HG03025 (cell line): ENCODE results near the gene ZFP1.

Experiments used
- ATAC-seq: cut with Tn5 transposase; IDR thresholded peaks from one replicate; pipeline ENCODE4 v1.9.1; 2021; ENCODE audit warnings: mild to moderate bottlenecking, moderate library complexity; ENCODE audit not compliant: unreplicated experiment, low FRiP score

ZFP1 gene

DNA sequence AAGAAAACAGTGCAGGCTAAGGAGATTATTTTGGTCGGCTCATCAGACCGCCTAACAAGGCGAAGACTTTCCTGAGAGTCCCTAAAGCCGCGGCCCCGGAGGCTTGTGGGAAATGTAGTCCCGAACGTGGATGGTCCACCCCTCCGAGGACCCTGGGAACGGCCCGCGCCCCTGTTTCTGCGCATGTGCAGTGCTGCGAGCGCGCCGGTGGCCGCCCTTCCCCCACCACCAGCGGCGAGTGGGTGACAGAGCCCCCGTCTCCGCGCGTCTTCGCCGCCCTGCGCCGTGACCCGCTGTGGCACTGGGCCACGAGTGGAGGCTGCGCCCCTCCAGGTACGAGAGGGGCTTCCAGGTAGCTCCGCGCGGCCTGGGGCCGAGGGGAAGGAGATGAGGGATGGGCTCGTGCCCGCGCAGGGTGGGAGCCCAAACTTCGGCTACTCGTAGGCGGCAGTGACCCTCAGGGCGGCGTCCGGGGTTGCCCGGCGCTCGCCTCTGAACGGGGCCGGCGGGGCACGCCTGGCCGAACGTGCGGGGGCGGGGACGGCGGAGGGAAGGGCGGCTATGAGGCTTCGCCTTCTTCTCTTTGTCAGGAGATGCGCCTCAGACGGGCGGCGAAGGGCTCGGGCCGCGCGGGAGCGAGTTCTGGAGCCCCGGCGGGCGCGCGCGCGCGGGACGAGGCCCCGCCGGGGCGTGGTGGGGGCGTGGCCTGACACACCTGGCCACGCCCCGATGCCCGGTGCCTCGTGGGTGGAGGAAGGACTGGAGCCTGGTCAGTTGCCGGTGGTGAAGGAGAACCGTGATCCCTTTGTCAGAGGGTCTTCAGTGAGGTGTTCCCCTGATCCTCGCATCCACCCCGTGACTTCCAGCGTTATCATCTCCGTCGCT lies at the start of gene ZFP1:
Gene ZFP1 (plus strand): TSS at position 214 of the 885 bp plus-strand sequence. CDS start 4,428 bp downstream, outside the sequence.
- peak; percentile 80 for ATAC-seq

DNA sequence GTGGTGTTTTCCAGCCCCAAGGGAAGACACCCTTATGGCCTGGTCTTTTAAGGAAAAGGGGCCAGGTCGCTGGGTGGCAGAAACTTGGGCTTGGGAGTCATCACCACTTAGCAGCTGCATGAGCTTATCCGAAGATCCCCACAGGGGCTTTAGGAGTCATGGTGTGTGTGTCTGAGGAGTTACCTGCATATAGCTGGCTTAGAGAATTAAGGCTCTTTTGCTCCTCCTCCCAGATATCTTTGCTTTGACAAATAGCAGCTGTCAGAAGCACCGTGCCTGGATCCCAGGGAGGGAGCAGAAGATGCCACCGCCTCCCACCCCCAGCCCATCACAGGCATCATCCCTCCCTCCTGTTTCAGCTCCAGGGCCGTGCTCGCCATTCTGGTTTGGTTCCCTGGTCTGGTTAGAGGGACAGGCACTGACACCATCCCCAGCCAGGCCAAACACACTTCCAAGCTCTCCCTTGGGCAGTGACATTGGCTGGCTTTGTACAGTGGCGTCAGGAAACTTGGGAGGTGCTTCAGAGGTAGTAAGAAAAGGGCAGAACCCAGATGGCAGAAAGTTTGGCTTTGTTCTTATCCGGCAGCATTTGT lies 49.2 kb upstream of the ZFP1 start:
- no peak for ATAC-seq

DNA sequence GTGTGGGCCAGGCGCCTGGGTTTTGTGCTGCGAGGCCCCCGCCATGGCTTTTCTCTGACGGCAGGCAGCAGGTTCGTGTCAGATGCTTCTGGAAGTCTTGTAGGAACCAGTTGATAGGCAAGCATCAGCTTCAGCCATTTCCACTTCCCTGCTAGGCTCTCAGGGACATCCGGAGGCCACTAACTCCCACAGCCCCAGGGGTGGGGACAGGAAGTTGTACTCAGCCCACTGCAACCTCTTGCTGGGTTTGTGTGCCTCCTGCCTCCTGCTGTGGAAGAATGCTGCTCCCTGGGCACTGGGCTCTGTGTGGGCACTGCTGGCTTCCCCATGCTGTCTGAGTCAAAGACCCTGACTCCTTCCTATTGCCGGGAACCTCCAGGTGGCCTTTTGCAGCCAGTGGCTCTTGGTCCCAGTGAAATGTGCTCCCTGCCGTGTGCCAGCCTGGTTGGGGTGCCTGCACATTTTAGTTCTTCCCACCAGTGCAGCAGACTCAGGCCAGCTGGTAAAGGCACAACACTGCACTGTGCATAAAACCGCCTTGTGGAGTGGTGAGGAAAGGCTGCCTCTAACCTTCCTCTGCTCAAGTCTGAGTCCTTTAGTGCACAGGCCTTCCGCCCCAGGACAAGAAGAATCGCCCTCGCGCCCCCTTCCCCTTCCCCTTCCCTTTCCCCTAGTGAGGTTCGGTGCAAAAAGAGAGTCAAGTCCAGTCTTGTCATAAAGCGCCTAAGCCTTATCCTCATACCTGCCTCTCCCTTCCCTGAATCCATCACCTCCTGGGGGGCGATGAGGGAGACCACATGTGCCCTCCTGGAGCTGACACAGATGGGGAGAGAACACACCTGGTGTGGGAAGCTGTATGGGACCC lies 48.4 kb upstream of the ZFP1 start:
- no peak for ATAC-seq

DNA sequence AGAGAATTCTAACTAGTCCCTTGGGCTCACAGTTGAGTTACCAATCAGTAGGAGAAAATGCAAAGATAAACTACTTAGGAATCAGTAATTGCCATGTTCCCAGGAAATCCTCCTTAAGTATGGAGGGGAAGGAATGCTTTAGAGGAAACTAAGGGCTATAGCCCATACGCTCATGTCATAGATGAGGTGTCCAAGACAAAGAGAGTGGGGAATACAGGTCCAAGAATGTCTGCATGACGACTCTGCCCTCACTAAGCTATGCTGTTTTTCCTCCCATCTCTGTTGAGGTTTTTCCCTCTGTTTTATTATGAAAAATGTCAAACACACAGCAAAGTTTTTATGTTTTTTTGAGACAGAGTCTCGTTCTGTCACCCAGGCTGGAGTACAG lies 47.7 kb upstream of the ZFP1 start:
- no peak for ATAC-seq

DNA sequence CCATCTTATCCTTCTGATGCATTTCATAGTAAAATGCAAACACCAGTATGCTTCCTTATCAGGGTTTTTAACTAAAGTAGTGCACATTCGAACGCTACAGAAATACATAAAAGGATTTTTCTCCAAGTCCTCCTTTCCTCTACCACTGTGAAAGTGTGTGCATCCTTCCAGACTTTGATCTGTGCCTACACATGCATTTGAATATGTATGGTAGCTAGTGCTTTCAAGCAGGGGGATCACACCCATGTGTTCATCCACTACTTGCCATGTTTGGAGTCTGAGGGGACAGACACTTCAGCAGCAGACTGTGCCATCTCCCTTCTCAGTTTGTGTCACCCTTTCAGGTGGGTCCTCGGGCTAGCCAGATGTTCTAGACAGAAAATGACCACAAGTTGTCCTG lies 46.7 kb upstream of the ZFP1 start:
- ATAC-seq: no peak

DNA sequence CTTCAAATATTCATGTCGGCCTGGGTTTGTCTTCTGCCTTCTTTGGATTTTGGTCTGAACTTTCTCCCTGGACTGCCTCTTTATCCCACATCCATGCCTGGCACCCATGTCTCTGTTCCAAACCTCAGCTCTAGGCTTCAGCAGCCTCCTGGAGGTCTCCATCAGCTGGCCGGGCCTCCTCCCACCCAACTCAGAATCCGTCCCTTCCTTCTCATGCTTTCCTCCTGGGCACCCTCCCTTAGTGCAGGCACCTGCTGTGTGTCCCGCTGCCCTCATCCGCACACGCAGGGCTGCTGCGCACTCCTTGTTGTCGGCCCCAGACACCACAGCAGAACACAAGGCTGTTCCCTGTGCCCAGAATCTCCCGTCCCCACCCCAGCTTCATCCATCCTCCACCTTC lies 45.7 kb upstream of the ZFP1 start:
- ATAC-seq: no peak

DNA sequence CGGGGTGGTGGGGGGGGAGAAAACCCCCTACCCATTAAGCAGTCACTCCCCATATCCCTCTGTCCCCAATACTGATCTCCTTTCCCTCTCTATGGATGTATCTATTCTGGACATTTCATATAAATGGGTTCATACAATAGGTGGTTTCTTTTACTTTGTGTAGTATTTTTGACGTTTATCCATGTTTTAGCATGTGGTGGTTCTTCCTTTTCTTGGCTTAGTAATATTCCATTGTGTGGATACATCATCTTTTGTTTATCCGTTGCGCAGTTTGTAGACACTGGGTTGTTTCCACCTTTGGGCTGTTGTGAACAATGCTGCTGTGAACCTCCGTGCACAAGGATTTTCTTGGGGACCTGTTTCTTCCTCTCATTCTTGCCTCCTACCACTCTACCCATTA lies 44.3 kb upstream of the ZFP1 start:
- no peak for ATAC-seq

DNA sequence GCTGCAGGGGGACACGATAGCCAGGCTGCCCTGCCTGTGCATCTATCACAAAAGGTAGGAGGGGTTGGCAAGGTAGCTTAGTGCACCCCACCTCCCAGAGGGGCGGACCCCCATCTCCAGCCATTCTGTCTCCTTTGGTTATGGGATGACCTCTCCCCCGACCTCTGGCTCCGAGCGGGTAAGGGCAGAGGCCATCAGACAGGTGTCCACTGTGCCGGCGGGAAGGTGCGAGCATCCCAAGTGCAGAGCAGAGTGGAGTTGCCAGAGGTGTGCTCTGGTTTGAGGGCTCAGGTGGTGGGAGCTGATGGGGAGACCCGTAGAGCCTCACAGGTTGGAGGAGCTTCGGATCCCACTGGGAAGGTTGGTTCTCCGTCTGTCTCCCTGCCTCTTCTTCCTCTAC lies 43.5 kb upstream of the ZFP1 start:
- no peak for ATAC-seq

DNA sequence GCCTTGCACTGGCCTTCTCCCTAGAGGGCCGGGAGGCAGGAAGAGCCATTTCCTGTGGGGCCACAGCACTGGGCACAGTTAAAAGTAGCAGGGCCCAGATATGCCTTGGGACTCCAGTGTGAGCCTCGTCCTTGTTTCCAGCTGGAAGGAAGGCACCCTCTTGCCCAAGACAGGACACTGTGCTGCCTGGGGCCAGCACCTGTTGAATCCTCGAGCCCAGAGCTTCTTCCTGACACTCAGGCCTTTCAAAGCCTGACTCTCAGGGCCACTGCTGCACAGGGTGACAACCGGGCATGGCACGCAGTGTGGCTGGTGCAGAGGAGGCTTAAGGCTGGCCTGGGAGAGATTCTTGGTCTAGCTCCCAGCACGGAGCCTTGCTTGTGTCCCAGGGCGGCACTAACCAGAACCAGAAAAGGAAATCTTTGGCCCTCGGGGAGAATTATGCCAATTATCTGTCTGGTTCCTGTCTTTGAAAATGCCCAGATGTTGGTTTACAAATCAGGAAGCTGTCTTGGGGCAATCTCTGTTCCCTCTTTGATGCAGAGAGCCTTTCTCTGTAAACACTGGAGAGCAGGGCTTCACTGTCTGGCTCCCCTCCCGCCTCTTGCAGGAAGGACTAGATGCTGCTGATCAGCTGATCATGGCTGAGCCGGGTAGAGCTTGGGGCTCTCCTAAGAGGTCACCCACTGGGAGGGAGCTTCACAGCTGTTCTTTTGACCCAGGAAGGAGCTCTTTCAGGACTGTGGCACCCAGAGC lies 42.8 kb upstream of the ZFP1 start:
- no peak for ATAC-seq

DNA sequence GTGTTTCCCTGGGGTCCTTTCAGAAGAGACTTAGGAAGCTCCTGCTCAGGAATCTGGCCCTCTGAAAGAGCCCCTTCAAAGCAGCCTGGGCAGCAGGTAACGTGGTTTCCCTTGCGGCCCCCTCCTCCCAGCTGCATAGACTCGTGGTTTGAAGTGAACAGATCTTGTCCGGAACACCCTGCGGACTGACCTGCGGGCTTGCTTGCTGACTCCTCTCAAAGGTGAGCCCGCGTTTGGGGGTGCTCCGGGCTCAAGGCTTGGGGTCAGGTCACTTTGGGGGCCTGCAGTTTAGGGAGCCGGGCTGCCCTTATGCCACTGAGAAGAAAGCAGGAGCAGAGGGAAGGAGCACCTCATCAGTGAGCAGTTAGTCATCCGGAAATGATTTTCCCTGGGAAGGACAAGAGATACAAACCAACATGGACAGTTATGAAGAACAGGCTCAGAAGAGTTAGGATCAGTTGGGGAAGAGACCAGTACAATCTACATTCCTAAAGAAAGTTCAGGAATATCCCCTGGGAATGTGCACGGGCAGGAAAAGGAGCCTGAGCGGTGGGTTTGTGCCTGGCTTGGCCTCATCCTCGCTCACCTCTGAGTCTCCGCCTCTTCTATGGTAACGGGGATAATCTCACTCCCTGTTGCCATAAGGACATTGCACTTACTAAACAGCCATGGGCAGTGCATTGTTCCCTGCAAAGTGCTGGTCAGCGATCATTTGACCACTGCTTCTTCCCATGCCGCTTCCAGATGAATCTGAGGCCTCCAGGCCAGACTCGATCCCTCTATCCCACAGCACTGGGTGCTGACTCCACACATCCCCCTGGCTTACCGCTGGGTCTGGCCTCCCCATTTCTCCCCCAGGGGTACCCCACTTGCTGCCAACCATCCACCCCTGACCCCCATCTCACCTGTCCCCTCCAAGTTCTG lies 41.7 kb upstream of the ZFP1 start:
- ATAC-seq: no peak

DNA sequence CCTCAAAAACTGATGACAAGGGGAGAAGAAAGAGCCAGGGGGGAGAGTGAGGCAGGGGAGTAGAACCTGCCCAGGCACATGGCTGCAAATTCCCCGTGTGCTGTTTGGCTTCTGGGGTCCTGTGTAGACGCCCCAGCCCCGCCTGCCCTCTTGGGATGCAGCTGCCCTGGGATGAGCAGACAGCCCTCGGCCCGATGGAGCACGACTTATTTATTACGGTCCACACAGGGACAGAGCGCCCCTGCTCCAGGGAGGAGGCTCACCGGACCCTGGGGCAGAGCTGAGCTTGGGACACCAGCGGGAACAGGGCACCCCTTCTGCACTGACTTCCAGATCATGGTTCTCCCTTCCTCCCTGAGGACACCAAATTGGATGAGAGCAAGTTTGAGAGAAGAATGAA lies 40.8 kb upstream of the ZFP1 start:
- no peak for ATAC-seq

DNA sequence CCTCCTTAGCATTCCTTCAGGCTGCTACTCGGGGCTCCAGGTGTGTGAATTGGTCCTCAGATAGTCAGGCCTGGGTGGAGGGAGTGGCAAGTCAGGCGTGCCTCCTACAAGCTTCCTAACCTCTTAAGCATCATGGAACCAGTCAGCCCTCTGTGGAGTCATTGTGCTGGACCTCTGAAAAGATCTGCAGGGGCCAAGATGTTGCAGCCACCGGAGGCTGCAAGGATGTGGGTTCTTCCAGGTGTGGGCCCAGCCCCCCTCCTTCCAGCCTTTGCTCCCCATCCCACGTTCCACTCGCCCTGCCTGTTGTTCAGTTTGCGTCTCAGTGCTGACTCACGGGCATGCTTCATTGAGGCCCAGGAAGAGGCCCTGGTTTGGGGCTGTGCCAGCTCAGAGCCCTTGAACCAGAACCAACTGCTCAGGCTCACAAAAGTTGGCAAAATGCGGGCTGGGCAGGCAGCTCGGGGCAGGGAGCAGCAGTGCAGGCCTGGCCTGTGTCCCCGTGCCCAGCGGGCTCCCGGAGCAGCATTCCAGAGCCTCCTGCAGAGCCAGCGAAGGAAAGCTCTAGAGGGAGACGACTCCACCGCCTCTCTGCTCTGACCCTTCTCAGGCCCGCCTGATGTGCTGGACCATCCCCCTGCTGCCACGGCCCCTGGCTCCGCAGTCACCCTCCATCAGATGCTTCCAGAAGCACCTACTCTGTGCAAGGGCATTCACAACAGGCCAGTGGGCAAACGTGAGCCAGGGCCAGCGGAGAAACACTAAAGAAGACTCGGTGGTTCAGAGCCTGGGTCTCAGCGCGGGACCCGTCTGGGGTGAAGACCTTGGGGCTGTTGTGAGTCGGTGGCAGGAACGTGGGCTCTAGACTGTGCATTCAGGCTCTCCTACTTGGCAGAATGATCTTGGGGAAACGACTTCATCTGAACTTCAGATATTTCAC lies 39.3 kb upstream of the ZFP1 start:
- ATAC-seq: no peak

DNA sequence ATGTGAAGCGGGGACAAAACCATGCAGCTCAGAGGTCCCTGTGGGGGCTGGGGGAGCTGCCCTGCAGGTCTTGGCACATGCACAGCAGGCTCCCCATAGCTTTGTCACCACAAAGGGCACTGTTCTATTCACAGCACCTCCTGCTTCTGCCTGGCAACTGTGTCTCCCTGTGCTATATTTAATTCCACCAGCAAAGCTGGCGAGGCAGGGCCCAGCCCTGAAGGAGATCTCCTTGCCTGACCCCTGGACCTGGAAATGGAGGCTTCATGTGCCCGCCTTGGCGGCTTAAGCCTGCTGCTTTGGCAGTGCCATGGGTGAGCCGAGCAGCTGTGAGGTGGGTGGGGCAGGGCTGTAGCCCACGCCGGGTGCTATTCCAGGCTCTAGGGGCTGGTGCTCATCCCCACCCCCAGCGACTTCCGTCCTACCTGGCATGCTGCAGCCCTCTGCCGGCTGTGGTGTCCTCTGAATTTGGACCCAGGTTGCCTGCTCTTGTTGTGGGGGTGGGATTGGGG lies 38.5 kb upstream of the ZFP1 start:
- ATAC-seq: no peak

DNA sequence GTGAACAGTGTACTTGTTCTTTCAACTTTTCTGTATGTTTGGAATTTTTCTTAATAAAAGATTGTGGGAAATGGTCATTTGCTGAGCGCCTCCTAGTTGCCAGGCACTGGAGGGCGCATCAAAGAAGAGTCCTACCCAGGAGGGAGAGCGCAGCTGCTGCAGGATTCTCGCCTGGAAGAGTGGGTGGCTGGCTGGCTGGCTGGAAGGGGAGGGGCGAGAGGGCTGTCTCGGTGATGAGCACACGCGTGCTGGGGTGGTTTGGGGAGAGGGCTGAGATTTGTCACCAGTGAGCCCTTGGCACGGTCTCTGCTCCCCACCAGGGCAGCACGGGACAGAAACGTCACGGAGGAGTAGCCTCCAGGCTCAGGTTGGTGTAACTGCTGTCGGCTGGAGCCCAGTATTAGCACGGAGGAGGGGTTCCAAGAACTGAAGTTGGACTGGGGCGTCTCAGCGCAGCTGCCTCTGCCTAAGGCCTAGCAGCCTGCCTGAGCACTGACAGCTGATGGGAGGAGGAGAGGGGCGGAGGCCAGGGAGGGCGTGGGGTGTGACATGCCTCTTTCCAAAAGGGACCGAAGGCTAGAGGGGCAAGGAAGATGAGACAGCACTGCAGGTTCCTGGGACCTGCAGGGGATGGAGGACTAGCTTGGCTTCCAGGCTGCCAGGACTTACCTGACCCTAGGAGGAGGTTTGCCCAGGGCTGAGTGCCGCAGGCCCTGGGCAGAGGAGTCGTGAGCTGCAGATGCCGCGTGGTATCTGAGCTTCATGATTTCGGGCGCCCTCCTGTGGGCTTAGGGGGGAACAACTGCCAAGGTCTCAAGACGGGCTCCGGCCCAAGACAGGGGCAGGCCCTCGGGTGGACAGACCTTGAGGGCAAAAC lies 37.4 kb upstream of the ZFP1 start:
- peak; percentile 75 for ATAC-seq

DNA sequence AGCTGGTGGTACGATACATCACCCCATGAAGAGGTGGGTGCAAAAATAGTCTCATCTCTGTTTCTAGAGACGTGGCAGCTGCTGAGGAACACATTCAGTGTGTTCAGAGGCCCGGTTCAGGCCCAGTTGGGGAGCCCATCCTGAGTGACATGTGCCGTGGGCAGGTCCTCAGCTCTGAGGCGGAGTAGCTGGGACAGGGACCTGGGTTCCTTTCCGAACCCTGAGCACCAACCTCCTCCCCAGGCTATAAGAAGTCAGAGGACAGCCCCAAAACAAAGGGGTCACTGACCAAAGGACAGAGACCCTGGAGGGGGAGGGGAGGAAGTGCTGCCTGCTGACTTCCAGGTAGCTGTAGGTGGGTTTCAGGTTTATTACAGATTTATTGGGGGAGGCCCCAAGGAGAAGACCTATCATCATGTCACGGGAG lies 36.8 kb upstream of the ZFP1 start:
- ATAC-seq: no peak

DNA sequence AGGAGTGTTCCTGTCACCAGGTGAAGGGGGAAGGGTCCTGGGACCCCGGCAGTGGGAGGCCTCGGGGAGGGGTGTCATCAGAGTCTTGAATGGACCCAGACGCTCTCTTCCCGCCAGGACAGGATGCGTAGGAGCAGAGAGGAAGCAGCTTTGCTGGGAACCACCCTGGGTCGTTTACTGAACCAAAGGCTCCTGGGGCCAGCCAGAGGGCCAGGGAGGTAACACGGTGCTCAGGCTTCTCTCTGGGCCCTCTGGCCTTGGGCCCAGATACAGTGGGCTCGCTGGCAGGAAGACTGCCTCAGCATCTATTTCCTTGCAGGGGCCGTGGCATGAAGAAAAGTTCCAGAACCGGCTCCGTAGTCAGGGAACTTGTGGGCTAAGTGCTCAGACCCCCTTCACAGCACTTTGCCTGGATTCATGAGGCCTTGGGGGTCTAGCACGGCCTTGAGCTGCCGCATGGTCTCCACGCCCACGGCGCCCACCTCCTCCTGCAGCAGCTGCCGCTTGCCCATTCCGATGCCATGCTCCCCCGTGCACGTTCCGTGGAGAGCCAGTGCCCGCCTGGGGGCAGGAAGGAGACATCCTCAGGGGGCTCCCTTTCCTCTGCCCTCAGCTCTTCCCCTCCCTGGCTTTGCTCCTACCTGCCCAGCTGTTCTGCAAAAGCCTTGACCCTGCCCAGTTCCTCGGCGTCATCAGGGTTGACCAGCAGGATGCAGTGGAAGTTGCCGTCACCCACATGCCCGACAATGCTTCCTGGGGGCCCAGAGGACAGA lies 36.2 kb upstream of the ZFP1 start:
- no peak for ATAC-seq
